ENCODE measurements around the gene HMGN2. TPM values are rescaled to one million over a fixed set of nuclear protein-coding genes. Genes with fewer than 3 reads are reported as not detected.

The HMGN2 gene
- polyA plus RNA-seq, 1 experiment: 278 TPM

DNA sequence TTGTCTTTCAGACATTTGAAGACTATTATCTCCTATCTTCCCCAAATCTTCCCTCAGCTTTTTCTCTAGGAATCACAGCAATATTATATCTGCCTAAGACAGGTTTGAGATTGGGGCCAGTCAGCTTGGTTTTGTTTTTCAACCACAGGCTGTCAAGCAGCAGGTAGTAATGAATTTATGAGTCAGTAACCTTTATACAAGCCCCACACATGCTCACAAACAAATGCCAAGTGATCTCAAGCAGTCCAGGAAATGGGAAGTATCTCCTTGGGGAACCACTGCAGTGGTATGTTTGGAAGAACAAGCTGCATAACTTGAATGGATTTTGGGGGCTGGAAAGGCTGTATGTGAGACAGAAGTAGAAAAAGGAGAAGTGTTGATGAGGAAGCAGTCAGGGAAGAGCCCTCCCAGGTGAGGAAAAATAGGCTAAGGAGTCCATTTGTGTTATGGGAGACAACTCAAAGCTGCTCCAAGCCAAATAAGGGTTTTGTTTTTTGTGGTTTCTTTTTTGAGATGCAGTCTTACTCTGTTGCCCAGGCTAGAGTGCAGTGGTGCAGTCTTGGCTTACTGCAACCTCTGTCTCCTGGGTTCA lies 38.0 kb upstream of the HMGN2 start:
- ChIA-PET CTCF (interaction anchor here (3.2 kb wide), 1 partner anchor 17 kb away, joined by 23 read pairs; no protein-coding TSS in a partner anchor), POLR2A (no interaction called here)
- H3K27ac ChIP-seq (ENCODE audit: low read depth, low read length): no peak overlapping the region
- H3K27me3 ChIP-seq (ENCODE audit: control insufficient read depth, insufficient read depth, low read length): no peaks in the 10 kb centered on the region
- TF ChIP-seq, protein P1, sequence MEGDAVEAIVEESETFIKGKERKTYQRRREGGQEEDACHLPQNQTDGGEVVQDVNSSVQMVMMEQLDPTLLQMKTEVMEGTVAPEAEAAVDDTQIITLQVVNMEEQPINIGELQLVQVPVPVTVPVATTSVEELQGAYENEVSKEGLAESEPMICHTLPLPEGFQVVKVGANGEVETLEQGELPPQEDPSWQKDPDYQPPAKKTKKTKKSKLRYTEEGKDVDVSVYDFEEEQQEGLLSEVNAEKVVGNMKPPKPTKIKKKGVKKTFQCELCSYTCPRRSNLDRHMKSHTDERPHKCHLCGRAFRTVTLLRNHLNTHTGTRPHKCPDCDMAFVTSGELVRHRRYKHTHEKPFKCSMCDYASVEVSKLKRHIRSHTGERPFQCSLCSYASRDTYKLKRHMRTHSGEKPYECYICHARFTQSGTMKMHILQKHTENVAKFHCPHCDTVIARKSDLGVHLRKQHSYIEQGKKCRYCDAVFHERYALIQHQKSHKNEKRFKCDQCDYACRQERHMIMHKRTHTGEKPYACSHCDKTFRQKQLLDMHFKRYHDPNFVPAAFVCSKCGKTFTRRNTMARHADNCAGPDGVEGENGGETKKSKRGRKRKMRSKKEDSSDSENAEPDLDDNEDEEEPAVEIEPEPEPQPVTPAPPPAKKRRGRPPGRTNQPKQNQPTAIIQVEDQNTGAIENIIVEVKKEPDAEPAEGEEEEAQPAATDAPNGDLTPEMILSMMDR (IDR thresholded peaks at IDR 0.05; ENCODE audit: low read depth, low read length): no peak
- DNase-seq (ENCODE audit: low read depth, low spot score): no peak
- no peak overlapping the region for H3K4me3 ChIP-seq (ENCODE audit: low read depth, low read length)
- no peaks in the 10 kb centered on the region; the same call in 1 of the 2 replicates for H3K9me3 ChIP-seq (ENCODE audit: control insufficient read depth, insufficient read depth, low read length)

- H3K27ac ChIP-seq (ENCODE audit: low read depth, low read length): no peak overlapping the region
- no peak for DNase-seq (ENCODE audit: low read depth, low spot score)
- no peaks in the 10 kb centered on the region for H3K27me3 ChIP-seq (ENCODE audit: control insufficient read depth, insufficient read depth, low read length)
- TF ChIP-seq, protein P1 (IDR thresholded peaks at IDR 0.05; ENCODE audit: low read depth, low read length): no peak
- no peak overlapping the region for H3K4me3 ChIP-seq (ENCODE audit: low read depth, low read length)
- no peaks in the 10 kb centered on the region for H3K9me3 ChIP-seq (ENCODE audit: control insufficient read depth, insufficient read depth, low read length)
- POLR2A ChIA-PET: interaction anchor here (0.6 kb wide), 1 partner anchor 11 kb away, joined by 3 read pairs; no protein-coding TSS in a partner anchor
- CTCF ChIA-PET: interaction anchor here (3.0 kb wide), 1 partner anchor 21 kb away, joined by 9 read pairs; no protein-coding TSS in a partner anchor
Measured at GRCh38 chr1:26438041-26438440, 34.2 kb upstream of the HMGN2 start.

DNA sequence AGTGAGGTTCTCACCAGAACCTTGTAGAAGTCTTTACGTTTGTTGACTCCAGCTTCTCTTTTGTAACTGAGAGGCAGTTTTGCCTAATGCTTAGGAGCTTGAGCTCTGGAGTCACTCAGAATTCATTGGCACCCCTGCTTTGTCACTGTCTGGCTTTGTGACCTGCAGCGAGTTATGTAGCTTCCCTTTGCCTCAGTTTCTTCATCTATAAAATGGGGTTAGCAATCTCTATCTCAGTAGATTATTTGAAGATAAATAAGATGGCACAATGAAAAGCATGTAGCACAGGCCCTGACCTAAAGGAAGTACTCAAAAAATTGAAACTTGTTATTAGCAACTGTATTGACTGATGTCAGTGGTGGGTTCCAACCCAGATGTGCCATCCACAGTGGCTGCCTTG lies 32.0 kb upstream of the HMGN2 start:
- ChIA-PET POLR2A (no interaction called here), CTCF (interaction anchor here (1.1 kb wide), 1 partner anchor 23 kb away, joined by 3 read pairs; no protein-coding TSS in a partner anchor)
- no peaks in the 10 kb centered on the region for H3K9me3 ChIP-seq (ENCODE audit: control insufficient read depth, insufficient read depth, low read length)
- DNase-seq (ENCODE audit: low read depth, low spot score): no peak
- H3K27ac ChIP-seq (ENCODE audit: low read depth, low read length): no peak overlapping the region
- no peak overlapping the region for H3K4me3 ChIP-seq (ENCODE audit: low read depth, low read length)
- no peaks in the 10 kb centered on the region for H3K27me3 ChIP-seq (ENCODE audit: control insufficient read depth, insufficient read depth, low read length)
- TF ChIP-seq, protein P1 (IDR thresholded peaks at IDR 0.05; ENCODE audit: low read depth, low read length): no peak

DNA sequence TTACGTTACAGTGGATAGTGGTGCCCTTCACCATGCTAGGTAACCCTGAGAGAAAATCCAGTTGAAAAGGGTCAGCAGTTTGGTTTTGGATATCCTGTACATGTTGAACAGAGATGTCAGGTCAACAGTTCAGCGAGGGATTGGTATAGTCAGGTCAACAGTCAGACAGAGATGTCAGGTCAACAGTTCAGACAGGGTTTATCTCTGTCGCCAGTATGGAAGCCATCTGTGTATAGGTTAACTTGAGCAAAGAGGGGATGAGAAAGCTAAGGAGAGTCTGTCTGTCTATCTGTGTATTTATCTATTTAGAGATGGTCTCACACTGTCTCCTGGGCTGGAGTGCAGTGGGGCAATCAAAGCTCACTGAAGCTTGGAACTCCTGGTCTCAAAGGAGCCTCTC lies 22.4 kb upstream of the HMGN2 start:
- no peak for DNase-seq (ENCODE audit: low read depth, low spot score)
- Histone ChIP-seq H3K27ac (ENCODE audit: low read depth, low read length) (no peak overlapping the region), H3K4me3 (ENCODE audit: low read depth, low read length) (no peak overlapping the region), H3K27me3 (ENCODE audit: control insufficient read depth, insufficient read depth, low read length) (no peaks in the 10 kb centered on the region), H3K9me3 (ENCODE audit: control insufficient read depth, insufficient read depth, low read length) (no peaks in the 10 kb centered on the region)
- POLR2A ChIA-PET: interaction anchor here (0.7 kb wide), 1 partner anchor 11 kb away, joined by 3 read pairs; no protein-coding TSS in a partner anchor
- CTCF ChIA-PET: interaction anchor here (1.3 kb wide), 1 partner anchor 33 kb away, joined by 3 read pairs; no protein-coding TSS in a partner anchor
- TF ChIP-seq, protein P1 (IDR thresholded peaks at IDR 0.05; ENCODE audit: low read depth, low read length): no peak

- DNase-seq (ENCODE audit: low read depth, low spot score): no peak
- TF ChIP-seq, protein P1 (IDR thresholded peaks at IDR 0.05; ENCODE audit: low read depth, low read length): no peak
- ChIA-PET CTCF (no interaction called here), POLR2A (interaction anchor here (0.6 kb wide), 1 partner anchor 73 kb away, joined by 4 read pairs; no protein-coding TSS in a partner anchor)
- Histone ChIP-seq H3K9me3 (ENCODE audit: control insufficient read depth, insufficient read depth, low read length) (no peaks in the 10 kb centered on the region), H3K27me3 (ENCODE audit: control insufficient read depth, insufficient read depth, low read length) (no peaks in the 10 kb centered on the region), H3K27ac (ENCODE audit: low read depth, low read length) (no peak overlapping the region), H3K4me3 (ENCODE audit: low read depth, low read length) (no peak overlapping the region)
Measured at GRCh38 chr1:26450908-26451307, 21.3 kb upstream of the HMGN2 start.

Data from AG04450 (cell line).